ENCODE results near the gene ATP5ME. TPM values are rescaled to one million over a fixed set of nuclear protein-coding genes. Genes with fewer than 3 reads are reported as not detected.
A peak's percentile ranks its signal among the peaks of the same experiment; 100 is the strongest.

ATP5ME gene
- total RNA-seq, 6 experiments from 2014 or later = 78.2 to 225 (median 162) TPM

GRCh38 chr4:661881-662761 is 12.0 kb downstream of the ATP5ME start:
- no peak overlapping the region for H3K4me3 ChIP-seq
- H3K4me1 ChIP-seq = no peaks in the 10 kb centered on the region
- ATAC-seq (no peak), DNase-seq (peak in 2 of 3 donors; percentile 13 to 48)
- intact Hi-C loops (cut with DNase I) = no loop called here
- 81% methylated on average over 11 of the region's 42 CpGs for WGBS (ENCODE audit: insufficient coverage, low coverage, low lambda C conversion rate, missing lambda C conversion rate)
- no peaks in the 10 kb centered on the region for H3K36me3 ChIP-seq
- no peaks in the 10 kb centered on the region for H3K27me3 ChIP-seq
- no peaks in the 10 kb centered on the region for H3K9me3 ChIP-seq
- no peak overlapping the region for H3K27ac ChIP-seq
- no peak for TF ChIP-seq CTCF (IDR thresholded peaks at IDR 0.05)
- TF ChIP-seq POLR2A (IDR thresholded peaks at IDR 0.05) = no peak

DNA sequence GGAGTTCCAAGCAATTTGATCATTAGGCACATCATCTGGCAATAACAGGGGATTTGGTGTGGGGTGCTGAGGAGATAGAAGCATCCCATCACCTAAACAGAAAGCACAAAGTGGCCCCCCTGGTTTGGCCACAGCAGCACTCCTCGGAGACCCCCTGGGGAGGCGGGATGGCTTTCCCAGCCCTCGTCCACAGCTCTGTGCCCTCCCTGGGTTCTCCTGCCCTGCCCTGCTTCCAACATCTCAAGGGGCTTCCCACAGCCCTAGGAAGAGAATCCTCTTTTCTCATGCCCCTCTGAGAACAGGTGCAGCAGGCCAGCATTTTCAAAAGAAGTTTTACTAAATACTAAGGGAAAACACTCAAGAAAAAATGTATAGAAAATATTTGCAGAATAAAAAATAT is 12.8 kb downstream of the ATP5ME start:
- ATAC-seq = no peak
- Histone ChIP-seq H3K27me3 (no peaks in the 10 kb centered on the region), H3K4me3 (no peak overlapping the region), H3K36me3 (no peaks in the 10 kb centered on the region), H3K9me3 (no peaks in the 10 kb centered on the region), H3K4me1 (no peaks in the 10 kb centered on the region), H3K27ac (no peak overlapping the region)
- no peak for TF ChIP-seq POLR2A (IDR thresholded peaks at IDR 0.05)
- TF ChIP-seq CTCF (IDR thresholded peaks at IDR 0.05) = no peak
- 100% methylated on average over 2 of the region's 3 CpGs for WGBS (ENCODE audit: insufficient coverage, low coverage, low lambda C conversion rate, missing lambda C conversion rate)
- peak in 1 of 3 donors; percentile 16 for DNase-seq
- intact Hi-C loops (cut with DNase I) = no loop called here

DNA sequence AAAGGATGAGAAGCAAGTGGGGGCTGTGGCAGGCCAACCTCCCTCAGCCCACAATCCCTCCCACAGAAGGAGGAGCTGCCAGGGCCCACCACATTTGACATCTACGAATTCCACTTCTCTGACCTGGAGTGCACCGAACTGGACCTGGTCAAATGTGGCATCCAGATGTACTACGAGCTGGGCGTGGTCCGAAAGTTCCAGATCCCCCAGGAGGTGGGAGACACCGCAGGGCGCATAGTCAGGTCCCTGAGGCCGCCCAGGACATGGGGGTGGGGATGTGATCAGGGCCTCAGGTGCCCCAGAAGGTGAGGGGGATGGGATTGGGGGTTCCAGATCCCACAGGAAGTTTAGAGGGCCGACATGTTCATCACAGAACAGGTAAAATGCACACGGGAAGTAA is 13.7 kb downstream of the ATP5ME start:
- H3K4me1 ChIP-seq = no peaks in the 10 kb centered on the region
- H3K4me3 ChIP-seq = no peak overlapping the region
- H3K36me3 ChIP-seq = no peaks in the 10 kb centered on the region
- 62% methylated on average over 4 of the region's 10 CpGs for WGBS (ENCODE audit: insufficient coverage, low coverage, low lambda C conversion rate, missing lambda C conversion rate)
- no peak for TF ChIP-seq CTCF (IDR thresholded peaks at IDR 0.05)
- no peak for TF ChIP-seq POLR2A (IDR thresholded peaks at IDR 0.05)
- DNase-seq = peak in 1 of 3 donors; percentile 45
- no peaks in the 10 kb centered on the region for H3K27me3 ChIP-seq
- H3K9me3 ChIP-seq = no peaks in the 10 kb centered on the region
- intact Hi-C loops (cut with DNase I) = no loop called here
- H3K27ac ChIP-seq = no peak overlapping the region
- ATAC-seq = no peak

DNA sequence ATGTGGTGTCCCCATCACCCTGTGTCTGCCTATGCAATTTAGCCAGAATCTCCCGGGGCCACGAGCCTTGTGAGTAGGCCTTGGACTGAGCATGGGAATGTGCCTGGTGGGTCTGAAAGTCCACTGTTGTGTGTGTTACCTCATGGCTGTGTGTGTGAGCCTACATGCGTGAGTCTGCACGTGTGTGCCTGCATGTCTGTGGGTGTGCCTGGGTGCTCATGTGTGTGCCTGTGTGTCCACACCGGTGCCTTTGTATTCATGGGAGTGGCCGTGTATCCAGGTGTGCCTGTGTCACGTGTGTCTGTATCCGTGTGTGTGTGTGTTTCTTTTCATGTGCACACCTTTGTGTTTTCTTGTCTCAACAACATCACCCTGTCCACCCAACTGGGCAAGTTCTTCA is 14.2 kb downstream of the ATP5ME start:
- WGBS (ENCODE audit: insufficient coverage, low coverage, low lambda C conversion rate, missing lambda C conversion rate) = 76% methylated on average over 4 of the region's 8 CpGs
- DNase-seq (peak in 1 of 3 donors; percentile 26), ATAC-seq (no peak)
- Histone ChIP-seq H3K9me3 (no peaks in the 10 kb centered on the region), H3K27ac (no peak overlapping the region), H3K36me3 (no peaks in the 10 kb centered on the region), H3K4me1 (no peaks in the 10 kb centered on the region), H3K4me3 (no peak overlapping the region), H3K27me3 (no peaks in the 10 kb centered on the region)
- TF ChIP-seq CTCF (IDR thresholded peaks at IDR 0.05) (no peak), POLR2A (IDR thresholded peaks at IDR 0.05) (no peak)
- intact Hi-C loops (cut with DNase I) = no loop called here

Measured in right lobe of liver (tissue), 6 donors.